SK-N-MC (cell line): ENCODE measurements around the gene FGF19.

Experiments used
- EZH2 ChIP-seq: fragments of 200-600 bp; sonication (generic); IDR thresholded peaks from one replicate; pipeline ENCODE4 v1.6.1; 2017; ENCODE audit warnings: antibody characterized with exemption
- POLR2AphosphoS5 ChIP-seq: IDR thresholded peaks from 2 replicates; pipeline ENCODE4 v1.6.1; 2012; ENCODE audit warnings: mild to moderate bottlenecking, low read depth, low read length, borderline replicate concordance

DNA sequence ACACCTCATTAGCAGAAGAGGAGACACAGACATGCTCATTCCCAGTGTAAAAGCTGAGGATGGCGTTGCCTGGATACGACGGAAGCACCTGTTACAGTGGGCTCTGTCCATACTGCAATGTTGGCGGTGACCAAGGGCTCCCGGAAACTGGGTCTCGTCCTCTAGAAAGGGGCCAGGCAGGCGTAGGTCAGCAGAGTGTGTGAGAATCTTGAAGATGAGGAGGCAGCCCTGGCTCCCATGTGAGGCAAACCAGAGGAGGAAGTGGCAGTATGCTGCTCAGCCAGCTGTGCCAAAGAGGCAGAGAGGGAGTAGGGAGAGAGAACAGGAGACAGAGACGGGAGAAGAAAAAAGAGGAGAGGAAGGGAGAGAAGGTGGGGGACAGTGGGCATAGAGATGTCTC, 38.9 kb downstream of the FGF19 start:
- TF ChIP-seq POLR2AphosphoS5 (no peak), EZH2 (no peak)
